H4 (cell line): ENCODE data around the gene INPP5B. TPM values are rescaled to one million over a fixed set of nuclear protein-coding genes. Genes with fewer than 3 reads are reported as not detected.
"Not testable (repeated sequence)": the region's sequence is repeated elsewhere in the genome, so short reads cannot be mapped to it uniquely, and the experiment has no call there.

Experiments used
- DNase-seq: peaks from one replicate; pipeline ENCODE4 v3.0.0-alpha.2; 2015; ENCODE audit warnings: low spot score
- total RNA-seq: library from RNA; depleted of rRNA; stranded (reverse); fragments of >200 nt; shearing (Covaris generic); gene quantifications from 2 replicates; pipeline ENCODE4 v1.2.3, GENCODE V29; 2014

Gene INPP5B
- total RNA-seq, 1 experiment from 2014 or later, result 10.3 TPM

GRCh38 chr1:37914719-37915475, 32.0 kb downstream of the INPP5B start:
- no peak for DNase-seq

- DNase-seq, result not testable (repeated sequence)
Observed at GRCh38 chr1:37911478-37911877, 35.4 kb downstream of the INPP5B start.

GRCh38 chr1:37910886-37911285, 36.0 kb downstream of the INPP5B start:
- not testable (repeated sequence) for DNase-seq

GRCh38 chr1:37908531-37908930, 38.3 kb downstream of the INPP5B start:
- DNase-seq, result not testable (repeated sequence)

GRCh38 chr1:37907416-37908125, 39.3 kb downstream of the INPP5B start:
- not testable (repeated sequence) for DNase-seq

- not testable (repeated sequence) for DNase-seq
Observed at GRCh38 chr1:37906591-37906990, 40.3 kb downstream of the INPP5B start.

GRCh38 chr1:37905727-37906126, 41.1 kb downstream of the INPP5B start:
- DNase-seq, result no peak

GRCh38 chr1:37903921-37904320, 42.9 kb downstream of the INPP5B start:
- not testable (repeated sequence) for DNase-seq

GRCh38 chr1:37902983-37903382, 43.9 kb downstream of the INPP5B start:
- DNase-seq, result no peak

- no peak for DNase-seq
Observed at GRCh38 chr1:37901893-37902225, 45.0 kb downstream of the INPP5B start.

GRCh38 chr1:37901191-37901892, 45.5 kb downstream of the INPP5B start:
- DNase-seq, result no peak

GRCh38 chr1:37897563-37897962, 49.3 kb downstream of the INPP5B start:
- DNase-seq, result not testable (repeated sequence)

- DNase-seq, result no peak
Observed at GRCh38 chr1:37893673-37894072, 53.2 kb downstream of the INPP5B start.

- no peak for DNase-seq
Observed at GRCh38 chr1:37892151-37893047, 54.5 kb downstream of the INPP5B start.

GRCh38 chr1:37890378-37891014, 56.4 kb downstream of the INPP5B start:
- peak; percentile 33 for DNase-seq

- DNase-seq, result no peak
Observed at GRCh38 chr1:37888022-37888700, 58.7 kb downstream of the INPP5B start.

- DNase-seq, result no peak
Observed at GRCh38 chr1:37884145-37884544, 62.7 kb downstream of the INPP5B start.

GRCh38 chr1:37883671-37884070, 63.2 kb downstream of the INPP5B start:
- no peak for DNase-seq

- DNase-seq, result no peak
Observed at GRCh38 chr1:37879865-37880264, 67.0 kb downstream of the INPP5B start.

GRCh38 chr1:37878071-37878470, 68.8 kb downstream of the INPP5B start:
- no peak for DNase-seq

GRCh38 chr1:37875833-37876232, 71.0 kb downstream of the INPP5B start:
- no peak for DNase-seq
